Mammary epithelial cell (primary cell): ENCODE results near the gene FAM149B1.

Source experiments
- CTCF ChIP-seq, 2 donors: IDR thresholded peaks in 1 of 2; conservative IDR thresholded peaks in 1 of 2; 2 replicates each; pipeline ENCODE4 v1.5.1; 2011 to 2012; ENCODE audit warnings: inconsistent platforms in 2 of 2, low read length in 2 of 2, mild to moderate bottlenecking in 2 of 2, control low read depth in 1 of 2, low read depth in 1 of 2; ENCODE audit not compliant: insufficient read depth in 1 of 2; ENCODE audit errors: extremely low read depth in 1 of 2
- EZH2 ChIP-seq: IDR thresholded peaks from 2 replicates; pipeline ENCODE4 v1.6.1; 2012; ENCODE audit warnings: low read length, inconsistent platforms, borderline replicate concordance

DNA sequence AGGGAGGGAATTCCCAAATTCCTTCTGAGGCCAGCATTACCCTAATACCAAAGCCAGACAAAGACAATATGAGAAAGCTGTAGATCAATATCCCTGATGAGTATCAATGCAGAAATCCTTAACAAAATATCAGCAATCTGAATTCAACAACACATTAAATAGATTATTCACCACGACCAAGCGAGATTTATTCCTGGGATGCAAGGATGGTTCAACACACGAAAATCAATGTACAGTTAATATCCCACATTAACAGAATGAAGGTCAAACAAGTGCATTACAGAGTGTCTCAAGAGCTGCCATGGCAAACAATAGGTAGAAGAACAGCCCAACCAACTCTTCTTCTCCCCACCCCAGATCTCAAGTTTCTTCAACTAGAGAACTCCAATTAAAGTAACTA is 6.3 kb upstream of the FAM149B1 start:
- TF ChIP-seq CTCF (conservative IDR thresholded peaks at IDR 0.05 in 1 of 2, IDR thresholded peaks at IDR 0.05 in 1 of 2; ENCODE audit: extremely low read depth in 1 of 2, insufficient read depth in 1 of 2, low read depth in 1 of 2, low read length in 2 of 2) (no peak), EZH2 (no peak)
